GM20000 (cell line): ENCODE measurements around the gene HK1.
"Not testable (repeated sequence)": the region's sequence is repeated elsewhere in the genome, so short reads cannot be mapped to it uniquely, and the experiment has no call there.

Source experiments
- DNase-seq: peaks from one replicate; pipeline ENCODE4 v3.0.0; 2012; ENCODE audit warnings: low spot score
- CTCF ChIP-seq: IDR thresholded peaks from 2 replicates; pipeline ENCODE4 v1.5.1; 2012; ENCODE audit warnings: mild to moderate bottlenecking, control low read depth; ENCODE audit errors: extremely low read depth, missing control alignments

Gene HK1

GRCh38 chr10:69323622-69324021, 45.3 kb downstream of the HK1 start:
- no peak for TF ChIP-seq CTCF
- DNase-seq, result no peak

- TF ChIP-seq CTCF, result no peak
- DNase-seq, result no peak
Observed at GRCh38 chr10:69324583-69324982, 46.3 kb downstream of the HK1 start.

DNA sequence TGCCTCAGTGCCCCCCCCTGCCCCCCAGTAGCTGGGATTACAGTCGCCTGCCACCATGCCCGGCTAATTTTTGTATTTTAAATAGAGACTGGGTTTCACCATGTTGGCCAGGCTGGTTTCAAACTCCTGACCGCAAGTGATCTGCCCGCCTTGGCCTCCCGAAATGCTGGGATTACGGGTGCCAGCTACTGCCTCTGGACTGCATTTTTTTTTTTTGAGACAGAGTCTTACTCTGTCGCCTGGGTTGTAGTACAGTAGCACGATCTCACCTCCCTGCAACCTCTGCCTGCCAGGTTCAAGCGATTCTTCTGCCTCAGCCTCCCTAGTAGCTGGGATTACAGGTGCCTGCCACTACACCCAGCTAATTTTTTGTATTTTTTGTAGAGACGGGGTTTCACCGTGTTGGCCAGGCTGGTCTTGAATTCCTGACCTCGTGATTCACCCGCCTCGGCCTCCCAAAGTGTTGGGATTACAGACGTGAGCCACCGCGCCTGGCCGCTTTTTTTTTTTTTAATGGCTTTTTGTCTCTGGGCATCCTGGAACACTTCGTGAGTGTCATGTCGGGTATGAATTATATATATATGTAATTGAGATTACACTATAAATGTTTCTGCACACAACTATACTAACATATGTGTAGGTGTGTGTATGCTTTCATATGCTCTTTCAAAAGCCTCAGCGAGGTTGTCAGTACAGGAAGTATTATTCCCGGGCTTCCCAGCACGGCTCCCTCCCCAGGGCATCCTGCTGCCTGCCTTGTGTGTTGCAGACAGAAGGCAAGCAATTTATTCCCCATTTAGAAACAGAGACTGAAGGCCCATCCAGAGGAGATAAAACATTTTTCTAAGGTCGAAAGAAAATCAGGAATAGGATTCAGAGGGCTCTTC, 47.6 kb downstream of the HK1 start:
- DNase-seq, result not testable (repeated sequence)

- no peak for DNase-seq
- TF ChIP-seq CTCF, result no peak
Observed at GRCh38 chr10:69326692-69327091, 48.4 kb downstream of the HK1 start.

DNA sequence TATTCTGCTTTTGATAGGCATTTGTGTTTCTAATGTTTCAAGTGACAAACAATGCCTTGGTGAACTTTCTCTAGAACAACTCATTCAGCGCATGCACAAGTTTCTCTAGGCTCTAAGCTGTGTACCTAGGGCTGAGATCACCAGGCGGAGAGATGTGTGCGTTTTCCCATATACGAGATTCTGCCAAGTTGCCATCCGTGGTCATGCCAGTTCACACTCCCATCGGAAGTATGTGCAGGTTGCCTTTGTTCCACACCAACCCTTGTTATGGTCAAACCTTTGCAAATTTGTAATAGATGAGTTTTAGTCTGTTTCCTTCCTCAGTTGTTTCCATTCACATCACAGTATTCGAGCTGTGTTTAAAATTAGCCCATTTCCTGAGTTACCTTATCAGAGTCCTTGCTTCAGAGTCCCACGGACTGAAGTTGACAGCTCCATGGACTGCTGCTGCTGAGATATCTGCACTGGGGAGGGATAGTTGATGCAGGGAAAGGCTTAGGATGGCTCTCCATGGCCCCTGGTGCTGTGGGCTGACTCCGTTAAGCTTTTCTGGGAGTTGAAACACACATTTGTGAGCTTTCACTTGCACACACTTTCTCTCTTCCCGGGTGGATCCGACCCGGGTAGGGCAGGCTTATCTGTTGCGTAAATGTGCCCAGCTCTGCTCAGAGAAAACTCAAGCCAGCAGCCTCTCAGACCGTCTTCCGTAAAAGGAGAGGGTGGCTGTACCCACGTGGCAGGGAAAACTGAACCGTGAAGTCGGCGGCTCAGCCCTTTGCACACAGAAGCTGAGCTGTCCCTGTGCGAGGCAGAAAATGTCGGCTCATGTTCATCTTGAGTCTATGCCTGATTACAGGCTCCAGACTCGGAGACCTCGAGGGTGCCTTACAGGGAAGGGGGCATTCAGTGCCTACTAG, 49.4 kb downstream of the HK1 start:
- DNase-seq, result peak; percentile 52
- TF ChIP-seq CTCF, result no peak

DNA sequence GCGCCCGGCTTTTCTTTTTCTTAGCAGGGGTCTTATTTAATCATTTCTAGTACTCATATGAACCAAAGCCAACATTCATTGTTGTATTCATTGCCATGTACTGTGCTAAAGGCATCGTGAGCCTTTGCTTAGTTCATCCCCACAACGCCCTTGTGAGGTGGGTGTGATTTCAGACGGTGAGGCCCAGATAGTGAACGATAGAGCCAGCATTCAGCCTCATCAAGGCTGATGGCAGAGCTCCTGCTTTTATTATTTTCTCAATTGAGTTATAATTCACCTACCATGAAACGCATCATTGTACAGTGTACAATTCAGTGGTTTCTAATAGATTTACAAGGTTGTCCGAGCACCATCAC, 50.1 kb downstream of the HK1 start:
- no peak for TF ChIP-seq CTCF
- no peak for DNase-seq

GRCh38 chr10:69328888-69329287, 50.6 kb downstream of the HK1 start:
- DNase-seq, result not testable (repeated sequence)

DNA sequence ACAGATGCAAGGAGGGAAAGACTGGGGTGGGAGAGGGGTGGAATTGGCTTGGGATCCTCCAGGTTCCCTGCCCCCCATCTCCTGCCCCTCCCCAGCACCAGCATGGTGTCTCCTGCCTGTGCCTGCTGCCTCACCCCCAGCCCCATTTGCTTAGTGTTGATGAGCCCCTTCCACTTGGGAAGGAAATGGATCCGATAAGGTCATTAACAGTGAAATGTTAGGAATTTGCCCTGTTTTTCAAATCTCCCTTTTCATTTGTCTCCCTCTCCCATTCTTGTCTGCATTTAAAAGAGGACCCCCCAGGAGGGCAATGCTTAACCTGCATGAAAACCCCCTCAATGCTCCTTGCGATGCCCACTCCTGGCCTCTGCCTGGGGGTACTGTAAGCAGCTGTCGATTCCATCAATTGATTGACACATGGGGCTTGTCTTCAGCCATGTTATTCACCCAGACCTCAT, 51.5 kb downstream of the HK1 start:
- no peak for DNase-seq
- TF ChIP-seq CTCF, result no peak
